Spleen (tissue), 7 donors: ENCODE data around the gene MX1.

Experiments
- CTCF ChIP-seq, 11 experiments: fragments of 200-600 bp in 7 of 11; fragments of 450-650 bp in 4 of 11; sonication (generic) in 4 of 11; IDR thresholded peaks in 8 of 11; conservative IDR thresholded peaks in 3 of 11; 1 replicate in 7 of 11; 2 replicates in 4 of 11; pipeline versions ENCODE4 v1.4.0 to v1.8.0; 2016 to 2021; ENCODE audit warnings: antibody characterized with exemption in 11 of 11, inconsistent platforms in 4 of 11, mild to moderate bottlenecking in 1 of 11
- POLR2AphosphoS5 ChIP-seq, 3 donors: sonication (generic); formaldehyde crosslinking; IDR thresholded peaks; one replicate each; pipeline ENCODE4 v1.5.1; 2017; ENCODE audit warnings: antibody characterized with exemption in 3 of 3
- donor health status: DM: no; HTN: no; CAD: no; lungs with moderate emphysema.
- donor health status: DM: no; HTN: no; CAD: no.
- donor health status: DM: no; HTN: no; CAD: no.

- TF ChIP-seq CTCF (IDR thresholded peaks at IDR 0.05 in 8 of 11, conservative IDR thresholded peaks at IDR 0.05 in 3 of 11) (no peak), POLR2AphosphoS5 (IDR thresholded peaks at IDR 0.05) (no peak)
Observed at GRCh38 chr21:41443562-41443961, 17.5 kb downstream of the MX1 start.
